Measurements from ENCODE around the gene SMNDC1.

DNA sequence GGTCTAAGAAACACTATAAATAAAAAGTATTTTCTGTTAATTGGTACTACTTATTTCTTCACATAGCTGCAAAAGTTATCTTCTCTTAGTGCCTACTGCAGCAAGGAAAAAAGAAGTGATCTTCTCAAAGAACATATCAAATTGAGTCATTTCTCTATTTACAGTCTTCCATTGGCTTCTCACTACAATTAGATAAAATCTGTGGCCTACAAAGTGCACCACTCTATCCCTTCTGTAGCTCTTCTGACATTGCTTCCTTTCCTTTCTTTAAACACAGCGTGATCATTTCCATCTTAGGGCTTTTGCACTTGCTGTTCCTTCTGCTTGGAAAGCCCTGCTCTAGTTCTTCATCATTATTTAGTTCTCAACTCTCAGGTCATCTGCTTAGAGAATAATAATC lies 52.6 kb downstream of the SMNDC1 start:
- no peak for TF ChIP-seq EZH2 (IDR thresholded peaks at IDR 0.05)
- no peak for TF ChIP-seq POLR2AphosphoS5 (IDR thresholded peaks at IDR 0.05; ENCODE audit: borderline replicate concordance, low read depth, low read length)

Data from SK-N-MC (cell line).